HCT116 (cell line): ENCODE results near the gene SYTL2. TPM values are rescaled to one million over a fixed set of nuclear protein-coding genes. Genes with fewer than 3 reads are reported as not detected.

Source experiments
- ATAC-seq: fragments of 200-7000 bp; cut with Tn5 transposase; 2 replicates; pipeline ENCODE4 v1.9.1; 2020; ENCODE audit warnings: mild to moderate bottlenecking, moderate library complexity
- BruUV-seq: library from RNA; stranded (reverse); fragments of 400-500 nt; replicated peaks from 2 replicates; lab custom pipeline; 2021; lab: Mats Ljungman, UMichigan
- CTCF ChIA-PET: fragments of 300-600 bp; sonication (Branson Sonifier 250); formaldehyde crosslinking; loops from one replicate; lab custom pipeline; 2021; ENCODE audit warnings: antibody characterized with exemption; lab: Charles Lee
- POLR2A ChIA-PET: fragments of 300-600, 350-600 bp; sonication (Branson Sonifier 250); formaldehyde crosslinking; loops from one replicate; lab custom pipeline; 2021; ENCODE audit warnings: antibody characterized with exemption; lab: Charles Lee
- RAD21 ChIA-PET, 2 experiments: fragments of 300-600 bp; sonication (Branson Sonifier 250); formaldehyde crosslinking; loops; one replicate each; lab custom pipeline; 2023; ENCODE audit warnings: low total read pairs in 2 of 2; ENCODE audit not compliant: uncharacterized antibody in 2 of 2, unreplicated experiment in 2 of 2, low non-redundant PET in 1 of 2; lab: Charles Lee
- DNase-seq: peaks from one replicate; pipeline ENCODE4 v3.0.0-alpha.2; 2010; ENCODE audit warnings: low read depth, low spot score
- H2AFZ ChIP-seq: fragments of 200-600 bp; shearing (Covaris generic), sonication (generic); 2 replicates; pipeline ENCODE4 v1.6.1; 2017; ENCODE audit warnings: low read depth, mixed run types, mixed read lengths, antibody characterized with exemption, low read length; ENCODE audit not compliant: poor library complexity, severe bottlenecking
- H3K27ac ChIP-seq: 2 replicates; pipeline ENCODE4 v1.5.1; 2012; ENCODE audit warnings: low read depth, low read length
- H3K27me3 ChIP-seq: fragments of 200-600 bp; sonication (generic); 2 replicates; pipeline ENCODE4 v1.6.1; 2016; ENCODE audit warnings: mixed run types, low read length, mixed read lengths; ENCODE audit not compliant: insufficient read depth
- H3K36me3 ChIP-seq, 2 experiments: fragments of 200-500 bp in 1 of 2; fragments of 200-600 bp in 1 of 2; sonication (Bioruptor generic) in 1 of 2; sonication (generic) in 1 of 2; 2 replicates each; pipeline versions ENCODE4 v1.5.1 to v1.6.1; 2014 to 2016; ENCODE audit warnings: low read length in 2 of 2, inconsistent platforms in 1 of 2, mixed read lengths in 1 of 2, mixed run types in 1 of 2; ENCODE audit not compliant: insufficient read depth in 2 of 2, control insufficient read depth in 1 of 2
- H3K4me1 ChIP-seq, 2 experiments: fragments of 200-600 bp in 1 of 2; sonication (generic) in 1 of 2; 2 replicates each; pipeline versions ENCODE4 v1.5.1 to v1.6.1; 2012 to 2017; ENCODE audit warnings: low read length in 2 of 2, inconsistent platforms in 1 of 2, mild to moderate bottlenecking in 1 of 2, mixed read lengths in 1 of 2, mixed run types in 1 of 2, moderate library complexity in 1 of 2; ENCODE audit not compliant: insufficient read depth in 2 of 2, control insufficient read depth in 1 of 2
- H3K4me2 ChIP-seq: fragments of 200-600 bp; sonication (generic); 2 replicates; pipeline ENCODE4 v1.6.1; 2017; ENCODE audit warnings: mixed run types, low read length, mixed read lengths
- H3K4me3 ChIP-seq, 2 experiments: fragments of 200-600 bp in 1 of 2; sonication (generic) in 1 of 2; replicated peaks in 1 of 2; 2 replicates each; pipeline ENCODE4 v1.5.1; 2011 to 2016; ENCODE audit warnings: low read length in 2 of 2, control low read depth in 1 of 2, low read depth in 1 of 2, mild to moderate bottlenecking in 1 of 2, mixed read lengths in 1 of 2, mixed run types in 1 of 2
- H3K79me2 ChIP-seq: fragments of 200-600 bp; sonication (generic); 2 replicates; pipeline ENCODE4 v1.6.1; 2017; ENCODE audit warnings: mild to moderate bottlenecking, mixed run types, low read length, moderate library complexity, mixed read lengths; ENCODE audit not compliant: insufficient read depth
- H3K9ac ChIP-seq: fragments of 200-600 bp; sonication (generic); 2 replicates; pipeline ENCODE4 v1.6.1; 2016; ENCODE audit warnings: low read length, mixed read lengths
- H3K9me2 ChIP-seq: fragments of 200-600 bp; sonication (generic), shearing (Covaris generic); 2 replicates; pipeline ENCODE4 v1.6.1; 2017; ENCODE audit warnings: mixed run types, mild to moderate bottlenecking, moderate library complexity; ENCODE audit not compliant: insufficient read depth
- H3K9me3 ChIP-seq, 2 experiments: fragments of 200-500 bp in 1 of 2; fragments of 200-600 bp in 1 of 2; sonication (Bioruptor generic) in 1 of 2; sonication (generic) in 1 of 2; 2 replicates each; pipeline ENCODE4 v1.6.1; 2014 to 2017; ENCODE audit warnings: low read length in 2 of 2, mixed read lengths in 2 of 2, inconsistent platforms in 1 of 2, low read depth in 1 of 2, mild to moderate bottlenecking in 1 of 2, mixed run types in 1 of 2, moderate library complexity in 1 of 2; ENCODE audit not compliant: control insufficient read depth in 1 of 2, insufficient read depth in 1 of 2
- H4K20me1 ChIP-seq: fragments of 200-600 bp; sonication (generic), shearing (Covaris generic); 2 replicates; pipeline ENCODE4 v1.6.1; 2017; ENCODE audit warnings: mixed run types, mild to moderate bottlenecking, moderate library complexity; ENCODE audit not compliant: insufficient read depth
- CEBPB ChIP-seq: IDR thresholded peaks from 2 replicates; pipeline ENCODE4 v1.6.1; 2012; ENCODE audit warnings: low read depth
- ELF1 ChIP-seq: IDR thresholded peaks from 2 replicates; pipeline ENCODE4 v1.6.1; 2012; ENCODE audit warnings: low read depth, borderline replicate concordance
- EZH2 ChIP-seq: fragments of 200-600 bp; sonication (generic); IDR thresholded peaks from 2 replicates; pipeline ENCODE4 v1.6.1; 2017; ENCODE audit warnings: antibody characterized with exemption, mixed run types
- FOSL1 ChIP-seq: IDR thresholded peaks from 2 replicates; pipeline ENCODE4 v1.6.1; 2012; ENCODE audit warnings: low read depth
- JUND ChIP-seq: IDR thresholded peaks from 2 replicates; pipeline ENCODE4 v1.6.1; 2012
- POLR2A ChIP-seq: IDR thresholded peaks from 2 replicates; pipeline ENCODE4 v1.7.0; 2011; ENCODE audit warnings: borderline replicate concordance; ENCODE audit not compliant: insufficient read depth, insufficient read length; ENCODE audit errors: extremely low read depth
- POLR2AphosphoS5 ChIP-seq: IDR thresholded peaks from 2 replicates; pipeline ENCODE4 v1.6.1; 2011; ENCODE audit warnings: mild to moderate bottlenecking, low read depth, low read length, moderate library complexity
- RAD21 ChIP-seq: IDR thresholded peaks from 2 replicates; pipeline ENCODE4 v1.6.1; 2012; ENCODE audit warnings: low read depth, mild to moderate bottlenecking
- SP1 ChIP-seq: IDR thresholded peaks from 2 replicates; pipeline ENCODE4 v1.6.1; 2012; ENCODE audit warnings: low read depth
- SRF ChIP-seq: IDR thresholded peaks from 2 replicates; pipeline ENCODE4 v1.6.1; 2012; ENCODE audit warnings: low read depth
- TCF7L2 ChIP-seq: IDR thresholded peaks from 2 replicates; pipeline ENCODE4 v1.7.0; 2011; ENCODE audit warnings: borderline replicate concordance, inconsistent platforms; ENCODE audit not compliant: insufficient read depth, insufficient read length; ENCODE audit errors: extremely low read depth
- YY1 ChIP-seq: IDR thresholded peaks from 2 replicates; pipeline ENCODE4 v1.6.1; 2011; ENCODE audit warnings: low read length, low read depth, moderate library complexity, mild to moderate bottlenecking; ENCODE audit not compliant: insufficient replicate concordance; ENCODE audit errors: extremely low read depth
- ZFX ChIP-seq: fragments of 450-650 bp; IDR thresholded peaks from 2 replicates; pipeline ENCODE4 v1.6.1; 2017
- ZNF274 ChIP-seq: fragments of 200-500 bp; sonication (Bioruptor generic); IDR thresholded peaks from 2 replicates; pipeline ENCODE4 v1.6.1; 2014; ENCODE audit warnings: mild to moderate bottlenecking, low read depth, low read length, inconsistent platforms
- intact Hi-C: fragments of 100-400 bp; cut with micrococcal nuclease; formaldehyde crosslinking; loops from 2 replicates; pipeline ENCODE4 v1.10.0; 2022
- total RNA-seq: library from RNA; stranded (reverse); gene quantifications from one replicate; pipeline ENCODE4 v1.2.1, GENCODE V29; 2021; ENCODE audit not compliant: unreplicated experiment
- TF ChIP-seq, protein P1 (sequence below): IDR thresholded peaks from 2 replicates; pipeline ENCODE4 v1.6.1; 2012
- TF ChIP-seq, protein P2 (sequence below): IDR thresholded peaks from 2 replicates; pipeline ENCODE4 v1.6.1; 2012

SYTL2 gene
- total RNA-seq, 1 experiment from 2014 or later = 12.6 TPM

DNA sequence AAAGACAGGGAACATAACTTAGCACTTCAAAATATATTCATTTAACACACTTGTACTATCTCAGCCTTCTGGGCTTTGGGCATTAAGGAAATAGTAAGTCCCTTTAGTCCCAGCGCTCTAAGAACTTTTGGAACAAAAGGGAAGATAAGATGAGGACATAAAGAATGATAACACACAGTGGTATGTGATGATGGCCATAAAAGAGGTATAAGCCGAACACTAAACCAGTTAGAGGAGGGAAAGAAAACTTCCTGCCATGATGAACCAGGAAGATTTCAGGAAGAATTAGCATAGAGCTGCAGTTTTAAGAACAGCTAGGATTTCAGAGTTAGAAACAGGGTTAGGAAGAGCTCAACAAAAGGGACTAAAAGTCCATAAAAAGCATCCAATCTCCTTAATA lies 11.8 kb downstream of the SYTL2 start:
- Histone ChIP-seq H3K4me1 (peaks cover 0 to 17% of the 10 kb centered on the region in 2 experiments; a peak in 2 of 4 replicates), H2AFZ (no peak overlapping the region), H3K36me3 (no peaks in the 10 kb centered on the region), H3K4me2 (no peak overlapping the region), H3K79me2 (no peaks in the 10 kb centered on the region), H3K4me3 (no peak overlapping the region), H3K9me3 (no peaks in the 10 kb centered on the region), H3K27ac (no peak overlapping the region), H3K9ac (no peak overlapping the region), H3K27me3 (no peaks in the 10 kb centered on the region), H4K20me1 (no peaks in the 10 kb centered on the region), H3K9me2 (no peaks in the 10 kb centered on the region)
- no TSS peak for BruUV-seq
- ATAC-seq (no peak), DNase-seq (no peak)
- POLR2A ChIA-PET = no interaction called here
- intact Hi-C loops = no loop called here
- RAD21 ChIA-PET = no interaction called here
- CTCF ChIA-PET = no interaction called here
- TF ChIP-seq ELF1 (no peak), SRF (no peak), ZFX (no peak), POLR2A (no peak), RAD21 (no peak), TCF7L2 (no peak), YY1 (no peak), EZH2 (no peak), FOSL1 (no peak), CEBPB (no peak), SP1 (no peak), JUND (no peak), POLR2AphosphoS5 (no peak), ZNF274 (no peak)
- TF ChIP-seq, protein P1, sequence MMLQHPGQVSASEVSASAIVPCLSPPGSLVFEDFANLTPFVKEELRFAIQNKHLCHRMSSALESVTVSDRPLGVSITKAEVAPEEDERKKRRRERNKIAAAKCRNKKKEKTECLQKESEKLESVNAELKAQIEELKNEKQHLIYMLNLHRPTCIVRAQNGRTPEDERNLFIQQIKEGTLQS = no peak
- TF ChIP-seq, protein P2, sequence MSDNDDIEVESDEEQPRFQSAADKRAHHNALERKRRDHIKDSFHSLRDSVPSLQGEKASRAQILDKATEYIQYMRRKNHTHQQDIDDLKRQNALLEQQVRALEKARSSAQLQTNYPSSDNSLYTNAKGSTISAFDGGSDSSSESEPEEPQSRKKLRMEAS = no peak
